ENCODE data around the gene COL5A2. TPM values are rescaled to one million over a fixed set of nuclear protein-coding genes. Genes with fewer than 3 reads are reported as not detected.

COL5A2 gene
- total RNA-seq, 2 experiments from 2014 or later = 0.25 to 0.77 TPM

GRCh38 chr2:189069855-189070619 lies 109.5 kb downstream of the COL5A2 start:
- H3K27ac Mint-ChIP-seq = no peak overlapping the region
- H3K27ac ChIP-seq (ENCODE audit: low read depth in 1 of 2, low read length in 2 of 2) = no peak overlapping the region
- no peak for TF ChIP-seq CTCF (IDR thresholded peaks at IDR 0.05)
- no peaks in the 10 kb centered on the region for H3K36me3 Mint-ChIP-seq (ENCODE audit: low read depth)
- ATAC-seq (ENCODE audit: poor library complexity) (no peak), DNase-seq (no peak)
- H3K9me3 Mint-ChIP-seq = no peaks in the 10 kb centered on the region
- intact Hi-C loops (cut with DNase I, micrococcal nuclease) = no loop called here
- H3K4me1 Mint-ChIP-seq (ENCODE audit: low read depth) = no peaks in the 10 kb centered on the region
- no peak overlapping the region for H3K4me3 ChIP-seq (ENCODE audit: low read length)
- H3K36me3 ChIP-seq (ENCODE audit: insufficient read depth, low read length) = no peaks in the 10 kb centered on the region
- H3K27me3 Mint-ChIP-seq = no peaks in the 10 kb centered on the region
- ChIA-PET POLR2A (no interaction called here), CTCF (no interaction called here)
- no peaks in the 10 kb centered on the region for H3K9me3 ChIP-seq (ENCODE audit: control insufficient read depth in 1 of 2, insufficient read depth in 1 of 2, low read length in 2 of 2)
- no peaks in the 10 kb centered on the region for H3K27me3 ChIP-seq (ENCODE audit: control insufficient read depth in 1 of 2, insufficient read depth in 2 of 2, low read length in 2 of 2)
- no peaks in the 10 kb centered on the region for H3K4me1 ChIP-seq (ENCODE audit: insufficient read depth, low read length)
- no peak overlapping the region for H3K4me3 Mint-ChIP-seq

- ATAC-seq (ENCODE audit: poor library complexity) = no peak
- CTCF ChIA-PET = no interaction called here
- no peaks in the 10 kb centered on the region for H3K36me3 Mint-ChIP-seq (ENCODE audit: low read depth)
These were observed 113.5 kb downstream of the COL5A2 start for GRCh38 chr2:189066037-189066436.

GRCh38 chr2:189060096-189060642 lies 119.4 kb downstream of the COL5A2 start:
- H3K4me3 ChIP-seq (ENCODE audit: low read length) = no peak overlapping the region
- DNase-seq (no peak), ATAC-seq (ENCODE audit: poor library complexity) (no peak)

More at GRCh38 chr2:189066037-189066436, 113.5 kb downstream of the COL5A2 start:
- Histone ChIP-seq H3K27ac (ENCODE audit: low read depth in 1 of 2, low read length in 2 of 2) (no peak overlapping the region), H3K27me3 (ENCODE audit: control insufficient read depth in 1 of 2, insufficient read depth in 2 of 2, low read length in 2 of 2) (no peaks in the 10 kb centered on the region), H3K4me3 (ENCODE audit: low read length) (no peak overlapping the region), H3K36me3 (ENCODE audit: insufficient read depth, low read length) (no peaks in the 10 kb centered on the region), H3K4me1 (ENCODE audit: insufficient read depth, low read length) (no peaks in the 10 kb centered on the region), H3K9me3 (ENCODE audit: control insufficient read depth in 1 of 2, insufficient read depth in 1 of 2, low read length in 2 of 2) (no peaks in the 10 kb centered on the region)
- POLR2A ChIA-PET = no interaction called here
- Mint-ChIP-seq H3K27me3 (no peaks in the 10 kb centered on the region), H3K27ac (no peak overlapping the region), H3K9me3 (no peaks in the 10 kb centered on the region), H3K4me3 (no peak overlapping the region), H3K4me1 (ENCODE audit: low read depth) (no peaks in the 10 kb centered on the region)
- DNase-seq = no peak
- intact Hi-C loops (cut with DNase I, micrococcal nuclease) = no loop called here
- TF ChIP-seq CTCF (IDR thresholded peaks at IDR 0.05) = no peak

More at GRCh38 chr2:189060096-189060642, 119.4 kb downstream of the COL5A2 start:
- H3K4me1 Mint-ChIP-seq (ENCODE audit: low read depth) = no peaks in the 10 kb centered on the region
- no peaks in the 10 kb centered on the region for H3K4me1 ChIP-seq (ENCODE audit: insufficient read depth, low read length)
- H3K27me3 Mint-ChIP-seq = no peaks in the 10 kb centered on the region
- intact Hi-C loops (cut with DNase I, micrococcal nuclease) = no loop called here
- no peaks in the 10 kb centered on the region for H3K36me3 Mint-ChIP-seq (ENCODE audit: low read depth)
- no peak overlapping the region for H3K27ac Mint-ChIP-seq
- no peak overlapping the region for H3K4me3 Mint-ChIP-seq
- ChIA-PET POLR2A (no interaction called here), CTCF (no interaction called here)
- no peaks in the 10 kb centered on the region for H3K27me3 ChIP-seq (ENCODE audit: control insufficient read depth in 1 of 2, insufficient read depth in 2 of 2, low read length in 2 of 2)
- H3K9me3 ChIP-seq (ENCODE audit: control insufficient read depth in 1 of 2, insufficient read depth in 1 of 2, low read length in 2 of 2) = no peaks in the 10 kb centered on the region
- no peak for TF ChIP-seq CTCF (IDR thresholded peaks at IDR 0.05)
- no peaks in the 10 kb centered on the region for H3K9me3 Mint-ChIP-seq
- H3K27ac ChIP-seq (ENCODE audit: low read depth in 1 of 2, low read length in 2 of 2) = no peak overlapping the region
- no peaks in the 10 kb centered on the region for H3K36me3 ChIP-seq (ENCODE audit: insufficient read depth, low read length)
